OCI-LY3 (cell line): Measurements from ENCODE around the gene EAPP.
"Not testable (repeated sequence)": the region's sequence is repeated elsewhere in the genome, so short reads cannot be mapped to it uniquely, and the experiment has no call there.

ENCODE experiments used
- H2AFZ ChIP-seq: fragments of 200-600, 300-600 bp; shearing (Covaris generic); 2 replicates; pipeline ENCODE4 v1.6.0; 2014; ENCODE audit warnings: antibody characterized with exemption, low read depth, low read length
- H3K27ac ChIP-seq: fragments of 200-600, 300-600 bp; sonication (generic); 2 replicates; pipeline ENCODE4 v1.5.1; 2014; ENCODE audit warnings: mild to moderate bottlenecking, low read length, moderate library complexity, mixed read lengths
- H3K27me3 ChIP-seq: fragments of 200-600, 300-600 bp; sonication (generic); 2 replicates; pipeline ENCODE4 v1.6.1; 2014; ENCODE audit warnings: low read depth, low read length, mixed read lengths
- H3K36me3 ChIP-seq: fragments of 200-600, 300-600 bp; sonication (generic); replicated peaks from 2 replicates; pipeline ENCODE3; 2014; ENCODE audit warnings: low read depth, low read length, mixed read lengths
- H3K4me1 ChIP-seq: fragments of 300-600, 200-600 bp; sonication (generic); 2 replicates; pipeline ENCODE4 v1.6.1; 2014; ENCODE audit warnings: low read length, mixed read lengths
- H3K4me2 ChIP-seq: fragments of 200-600, 300-600 bp; sonication (generic); 2 replicates; pipeline ENCODE4 v1.6.1; 2014; ENCODE audit warnings: low read length, mixed read lengths
- H3K4me3 ChIP-seq: fragments of 300-600, 200-600 bp; sonication (generic); 2 replicates; pipeline ENCODE4 v1.5.1; 2014; ENCODE audit warnings: antibody characterized with exemption, mild to moderate bottlenecking, low read length, moderate library complexity
- H3K79me2 ChIP-seq: fragments of 300-600, 200-600 bp; shearing (Covaris generic); 2 replicates; pipeline ENCODE4 v1.6.1; 2014; ENCODE audit warnings: mild to moderate bottlenecking, low read length, mixed read lengths
- H3K9ac ChIP-seq: fragments of 300-600, 200-600 bp; shearing (Covaris generic); 2 replicates; pipeline ENCODE4 v1.6.0; 2014; ENCODE audit warnings: mild to moderate bottlenecking, low read length, moderate library complexity
- H3K9me3 ChIP-seq: fragments of 200-600, 300-600 bp; shearing (Covaris generic); 2 replicates; pipeline ENCODE4 v1.6.1; 2014; ENCODE audit warnings: low read length, mixed read lengths; ENCODE audit not compliant: insufficient read depth
- H4K20me1 ChIP-seq: fragments of 200-600, 300-600 bp; sonication (generic); 2 replicates; pipeline ENCODE4 v1.6.1; 2016; ENCODE audit warnings: low read length, mixed read lengths; ENCODE audit not compliant: insufficient read depth
- EZH2phosphoT487 ChIP-seq: fragments of 200-600 bp; shearing (Covaris generic); IDR thresholded peaks from 2 replicates; pipeline ENCODE4 v1.6.1; 2018; ENCODE audit warnings: antibody characterized with exemption, mixed run types, low read depth
- TF ChIP-seq, protein P1 (sequence below): fragments of 200-600, 300-600 bp; sonication (generic); IDR thresholded peaks from 2 replicates; pipeline ENCODE4 v1.5.1; 2014; ENCODE audit warnings: antibody characterized with exemption, low read length, low read depth

EAPP gene

GRCh38 chr14:34527591-34527990 is 11.9 kb downstream of the EAPP start:
- no peak overlapping the region for H2AFZ ChIP-seq
- no peak overlapping the region for H3K4me2 ChIP-seq
- TF ChIP-seq, protein P1, sequence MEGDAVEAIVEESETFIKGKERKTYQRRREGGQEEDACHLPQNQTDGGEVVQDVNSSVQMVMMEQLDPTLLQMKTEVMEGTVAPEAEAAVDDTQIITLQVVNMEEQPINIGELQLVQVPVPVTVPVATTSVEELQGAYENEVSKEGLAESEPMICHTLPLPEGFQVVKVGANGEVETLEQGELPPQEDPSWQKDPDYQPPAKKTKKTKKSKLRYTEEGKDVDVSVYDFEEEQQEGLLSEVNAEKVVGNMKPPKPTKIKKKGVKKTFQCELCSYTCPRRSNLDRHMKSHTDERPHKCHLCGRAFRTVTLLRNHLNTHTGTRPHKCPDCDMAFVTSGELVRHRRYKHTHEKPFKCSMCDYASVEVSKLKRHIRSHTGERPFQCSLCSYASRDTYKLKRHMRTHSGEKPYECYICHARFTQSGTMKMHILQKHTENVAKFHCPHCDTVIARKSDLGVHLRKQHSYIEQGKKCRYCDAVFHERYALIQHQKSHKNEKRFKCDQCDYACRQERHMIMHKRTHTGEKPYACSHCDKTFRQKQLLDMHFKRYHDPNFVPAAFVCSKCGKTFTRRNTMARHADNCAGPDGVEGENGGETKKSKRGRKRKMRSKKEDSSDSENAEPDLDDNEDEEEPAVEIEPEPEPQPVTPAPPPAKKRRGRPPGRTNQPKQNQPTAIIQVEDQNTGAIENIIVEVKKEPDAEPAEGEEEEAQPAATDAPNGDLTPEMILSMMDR: no peak
- no peak for TF ChIP-seq EZH2phosphoT487
- H3K4me1 ChIP-seq: no peaks in the 10 kb centered on the region
- no peaks in the 10 kb centered on the region for H4K20me1 ChIP-seq
- no peaks in the 10 kb centered on the region for H3K79me2 ChIP-seq
- H3K27me3 ChIP-seq: no peaks in the 10 kb centered on the region
- H3K4me3 ChIP-seq: no peak overlapping the region
- no peaks in the 10 kb centered on the region for H3K9me3 ChIP-seq
- no peak overlapping the region for H3K9ac ChIP-seq
- peaks cover 25% of the 10 kb centered on the region for H3K36me3 ChIP-seq
- no peak overlapping the region for H3K27ac ChIP-seq

DNA sequence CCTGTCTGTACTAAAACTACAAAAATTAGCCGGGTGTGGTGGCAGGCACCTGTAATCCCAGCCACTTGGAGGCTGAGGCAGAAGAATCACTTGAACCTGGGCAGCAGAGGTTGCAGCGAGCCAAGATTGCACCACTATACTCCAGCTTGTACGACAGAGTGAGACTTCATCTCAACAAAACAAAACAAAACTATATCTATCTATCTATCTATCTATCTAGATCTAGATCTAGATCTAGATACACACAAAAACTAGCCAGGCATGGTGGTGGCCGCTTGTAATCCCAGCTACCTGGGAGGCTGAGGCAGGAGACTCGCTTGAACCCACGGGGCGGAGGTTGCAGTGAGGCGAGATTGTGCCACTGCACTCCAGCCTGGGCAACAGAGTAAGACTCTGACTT is 15.3 kb downstream of the EAPP start:
- not testable (repeated sequence) for H3K9me3 ChIP-seq, H3K79me2 ChIP-seq, H3K9ac ChIP-seq, H3K27me3 ChIP-seq, H3K27ac ChIP-seq, H3K4me3 ChIP-seq, H4K20me1 ChIP-seq, H2AFZ ChIP-seq, H3K4me2 ChIP-seq, H3K4me1 ChIP-seq
- H3K36me3 ChIP-seq: peaks cover 35% of the 10 kb centered on the region

DNA sequence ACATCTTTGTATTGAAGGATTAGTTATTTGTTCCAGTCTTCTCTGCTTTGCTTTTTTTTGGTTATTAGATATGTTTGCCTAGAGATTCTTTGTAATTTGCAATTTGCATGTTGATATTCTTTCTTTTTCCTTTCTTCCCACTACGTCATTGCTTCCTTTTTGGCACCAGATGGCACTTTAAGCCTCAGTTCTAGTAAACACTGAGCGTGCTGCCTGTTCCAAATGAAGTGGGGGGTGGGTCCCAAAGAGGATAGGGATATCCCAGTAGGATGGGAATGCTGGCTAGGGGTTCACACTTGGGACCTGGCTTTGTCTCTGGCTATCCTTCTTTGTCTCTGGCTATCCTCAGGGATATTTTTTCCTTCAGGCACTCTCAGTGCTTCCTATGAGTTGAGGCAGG is 17.0 kb downstream of the EAPP start:
- Histone ChIP-seq H3K9me3 (no peaks in the 10 kb centered on the region), H3K4me3 (no peak overlapping the region), H3K36me3 (peaks cover 37% of the 10 kb centered on the region), H3K79me2 (no peaks in the 10 kb centered on the region), H3K27ac (no peak overlapping the region), H2AFZ (no peak overlapping the region), H3K9ac (no peak overlapping the region), H3K4me2 (no peak overlapping the region), H3K4me1 (no peaks in the 10 kb centered on the region), H3K27me3 (no peaks in the 10 kb centered on the region), H4K20me1 (no peaks in the 10 kb centered on the region)
- TF ChIP-seq, protein P1: no peak
- TF ChIP-seq EZH2phosphoT487: no peak

DNA sequence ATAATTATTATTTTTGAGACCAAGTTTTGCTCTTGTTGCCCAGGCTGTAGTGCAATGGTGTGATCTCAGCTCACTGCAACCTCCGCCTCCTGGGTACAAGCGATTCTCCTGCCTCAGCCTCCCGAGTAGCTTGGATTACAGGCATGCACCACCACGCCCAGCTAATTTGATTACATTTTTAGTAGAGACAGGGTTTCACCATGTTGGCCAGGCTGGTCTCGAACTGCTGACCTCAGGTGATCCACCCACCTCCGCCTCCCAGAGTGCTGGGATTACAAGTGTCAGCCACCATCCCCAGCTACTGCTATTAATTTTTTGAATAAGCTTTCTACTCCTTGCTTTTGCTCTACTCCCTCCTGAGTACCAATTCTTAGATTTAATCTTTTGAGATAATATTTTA is 18.4 kb downstream of the EAPP start:
- H3K79me2 ChIP-seq, H4K20me1 ChIP-seq, H3K27me3 ChIP-seq, H3K9me3 ChIP-seq, H3K4me1 ChIP-seq, H3K4me3 ChIP-seq, H2AFZ ChIP-seq, H3K27ac ChIP-seq, H3K4me2 ChIP-seq, H3K9ac ChIP-seq: not testable (repeated sequence)
- peaks cover 33% of the 10 kb centered on the region for H3K36me3 ChIP-seq

- H3K4me2 ChIP-seq, H3K27ac ChIP-seq, H3K27me3 ChIP-seq, H2AFZ ChIP-seq, H3K4me3 ChIP-seq, H3K9ac ChIP-seq, H4K20me1 ChIP-seq, H3K9me3 ChIP-seq, H3K4me1 ChIP-seq, H3K79me2 ChIP-seq: not testable (repeated sequence)
- peaks cover 33% of the 10 kb centered on the region for H3K36me3 ChIP-seq
These were observed 19.1 kb downstream of the EAPP start for GRCh38 chr14:34520304-34520970.
